DMS114 treated with DMSO at 0.1 percent for 48 hours (cell line): ENCODE data around the gene COA6.
"Not testable (repeated sequence)": the region's sequence is repeated elsewhere in the genome, so short reads cannot be mapped to it uniquely, and the experiment has no call there.

ENCODE experiments used
- DNase-seq: peaks from one replicate; lab custom pipeline; 2025; ENCODE audit not compliant: unreplicated experiment; lab: John Stamatoyannopoulos, UW

The COA6 gene

DNA sequence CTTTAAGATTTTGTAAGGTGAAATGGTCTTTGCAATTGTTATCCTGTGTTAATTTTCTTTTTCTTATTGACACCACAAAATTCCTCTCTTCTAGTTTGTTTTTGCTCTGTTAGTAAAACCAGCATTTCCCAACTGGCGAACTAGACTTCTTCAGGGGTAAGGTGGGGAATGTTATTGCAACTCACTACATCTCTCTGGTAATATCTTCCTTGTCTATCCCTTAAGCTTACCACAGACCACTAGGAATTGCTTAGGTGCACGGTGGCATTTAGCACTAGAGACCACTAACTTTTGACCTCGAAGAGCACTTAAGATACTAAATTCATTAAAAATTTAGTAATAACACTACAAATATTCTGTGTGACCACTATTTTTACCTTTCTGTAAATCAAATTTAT lies 4.2 kb upstream of the COA6 start:
- no peak for DNase-seq

DNA sequence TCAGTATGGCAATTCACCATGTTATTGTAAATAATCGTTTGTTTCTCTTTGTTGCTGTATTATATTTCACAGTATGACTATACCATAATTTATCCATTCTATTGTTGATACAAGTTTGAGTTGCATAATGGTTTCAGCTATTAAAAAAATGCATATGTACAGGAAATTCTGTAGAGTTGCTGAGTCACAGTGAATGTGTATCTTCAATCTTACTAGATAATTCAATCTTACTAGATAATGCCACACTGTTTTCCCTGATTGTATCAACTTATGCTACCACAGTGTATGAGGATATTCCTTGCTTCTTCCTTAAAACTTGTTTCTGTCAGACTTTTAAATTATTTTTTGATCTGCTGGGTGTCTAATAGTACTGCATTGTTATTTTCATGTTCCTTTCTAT lies 3.5 kb upstream of the COA6 start:
- DNase-seq: no peak

DNA sequence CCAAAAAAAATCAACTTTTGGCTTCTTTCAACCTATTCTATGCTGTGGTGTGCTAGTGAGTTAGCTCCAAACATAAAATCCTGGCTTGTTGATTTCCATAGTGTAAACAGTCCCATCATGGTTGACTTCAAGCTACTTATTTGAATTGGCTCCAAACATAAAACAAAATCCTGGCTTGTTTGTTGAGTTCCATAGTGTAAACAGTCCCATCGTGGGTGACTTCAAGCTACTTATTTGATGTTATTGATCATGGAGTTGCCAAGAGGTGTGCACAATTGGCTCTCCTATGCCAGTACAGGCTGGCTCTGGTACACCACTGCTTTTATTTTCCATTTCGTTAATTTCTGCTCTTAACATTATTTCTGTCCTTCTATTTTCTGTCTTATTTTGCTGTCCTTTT lies 1.8 kb upstream of the COA6 start:
- no peak for DNase-seq

DNA sequence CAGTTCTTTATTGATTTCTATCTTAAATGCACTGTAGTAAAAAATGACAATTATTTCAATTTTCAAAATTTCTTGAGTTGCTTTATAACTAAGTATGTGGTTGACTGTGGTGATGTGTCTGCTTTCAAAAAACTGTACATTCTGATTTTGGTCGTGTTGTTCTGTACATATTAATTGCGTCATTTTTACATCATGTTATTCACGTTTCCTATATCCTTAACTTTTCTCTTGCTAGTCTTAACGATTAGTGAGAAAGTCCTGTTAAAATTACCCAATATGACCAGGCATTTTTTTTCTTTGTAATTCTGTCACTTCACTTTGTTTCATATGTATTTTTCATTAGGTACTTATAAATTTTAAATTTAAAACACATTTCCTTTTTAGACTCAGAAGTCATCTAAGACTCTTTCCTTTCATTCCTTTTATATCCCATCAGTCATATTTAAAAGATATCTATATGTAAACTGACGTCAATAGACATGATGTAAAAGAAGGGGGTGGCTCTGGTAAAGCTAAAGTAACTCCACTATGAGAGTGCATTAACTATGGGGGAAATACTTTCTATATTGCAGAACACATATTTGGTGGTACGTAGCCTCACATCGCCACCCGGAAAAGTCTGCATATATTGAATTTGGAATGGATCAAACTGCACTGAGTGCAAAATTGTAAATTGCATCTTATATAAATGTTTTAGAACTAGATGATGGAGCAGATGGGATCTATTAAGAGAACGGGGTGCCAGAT lies 1.1 kb upstream of the COA6 start:
- DNase-seq: no peak

GRCh38 chr1:234373959-234374254 lies 651 bp downstream of the COA6 start:
- DNase-seq: no peak

DNA sequence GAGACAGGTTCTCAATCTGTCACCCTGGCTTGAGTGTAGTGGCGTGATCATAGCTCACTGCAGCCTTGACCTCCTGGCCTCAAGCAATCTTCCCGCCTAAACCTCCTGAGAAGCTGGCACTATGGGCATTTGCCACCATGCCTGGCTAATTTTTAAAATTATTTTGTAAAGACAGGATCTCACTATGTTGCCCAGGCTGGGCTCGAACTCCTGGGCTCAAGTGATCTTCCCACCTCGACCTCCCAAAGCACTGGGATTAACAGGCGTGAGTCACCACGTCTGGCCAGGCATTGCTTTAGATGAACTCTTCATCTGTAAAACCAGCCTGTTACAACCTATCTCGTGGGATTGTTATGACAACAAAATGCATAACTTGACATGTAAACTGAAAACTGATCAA lies 2.4 kb downstream of the COA6 start:
- no peak for DNase-seq

DNA sequence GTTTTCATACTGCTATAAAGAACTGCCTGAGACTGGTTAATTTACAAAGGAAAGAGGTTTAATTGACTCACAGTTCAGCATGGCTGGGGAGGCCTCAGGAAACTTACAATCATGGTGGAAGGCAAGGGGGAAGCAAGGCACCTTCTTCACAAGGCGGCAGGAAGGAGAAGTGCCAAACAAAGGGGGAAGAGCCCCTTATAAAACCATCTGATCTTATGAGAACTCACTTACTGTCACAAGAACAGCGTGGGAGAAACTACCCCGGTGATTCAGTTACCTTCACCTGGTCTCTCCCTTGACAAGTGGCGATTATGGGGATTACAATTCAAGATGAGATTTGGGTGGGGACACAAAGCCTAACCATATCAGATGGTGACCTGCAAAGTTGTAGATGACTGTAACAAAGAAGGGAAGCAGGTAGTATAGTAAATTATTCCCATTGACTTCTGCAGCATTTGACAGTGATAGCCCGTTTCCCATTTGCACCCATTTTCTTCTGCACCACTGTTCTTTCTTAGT lies 6.4 kb downstream of the COA6 start:
- DNase-seq: not testable (repeated sequence)

GRCh38 chr1:234381699-234382555 lies 8.7 kb downstream of the COA6 start:
- no peak for DNase-seq

GRCh38 chr1:234386122-234386521 lies 12.9 kb downstream of the COA6 start:
- DNase-seq: no peak

GRCh38 chr1:234388094-234388493 lies 14.8 kb downstream of the COA6 start:
- no peak for DNase-seq

DNA sequence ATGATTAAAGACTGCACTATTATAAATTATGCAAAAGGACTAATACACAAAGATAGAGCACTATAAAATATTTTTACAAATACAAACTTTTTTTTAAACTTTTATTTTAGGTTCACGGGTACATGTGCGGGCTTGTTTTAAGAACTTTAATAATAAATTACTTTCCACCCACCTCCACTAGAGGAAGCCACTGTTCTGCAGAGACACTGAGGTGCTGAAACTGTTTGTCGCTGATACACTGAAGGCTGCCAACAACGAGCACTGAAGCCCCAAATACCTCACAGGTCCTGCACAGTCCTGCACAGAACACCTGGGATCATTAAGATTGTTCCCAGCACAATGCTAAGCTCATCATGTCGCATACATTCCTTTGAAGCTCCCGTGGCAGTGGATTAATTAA lies 19.9 kb downstream of the COA6 start:
- DNase-seq: no peak

GRCh38 chr1:234395297-234395696 lies 22.0 kb downstream of the COA6 start:
- DNase-seq: no peak

DNA sequence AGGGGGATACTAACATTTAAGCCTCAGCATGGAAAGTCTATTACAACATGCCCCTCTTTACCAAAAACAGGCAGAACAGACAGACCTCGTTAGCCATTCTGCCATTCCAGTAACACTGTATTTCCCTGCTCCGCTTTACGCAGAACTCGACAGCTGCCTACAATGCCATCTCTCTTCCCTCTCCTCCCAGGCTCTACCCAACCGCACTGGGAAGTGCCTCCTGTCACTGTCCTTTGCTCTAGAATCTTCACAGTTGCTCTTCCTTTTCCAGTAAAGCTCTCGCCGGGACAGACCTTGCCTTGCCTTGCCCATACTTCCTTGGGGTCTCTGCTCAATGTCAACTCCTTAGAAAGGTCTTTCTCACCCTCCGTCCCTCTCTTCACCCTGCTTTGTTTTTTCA lies 22.8 kb downstream of the COA6 start:
- DNase-seq: no peak

GRCh38 chr1:234396871-234397270 lies 23.6 kb downstream of the COA6 start:
- no peak for DNase-seq

GRCh38 chr1:234397732-234398131 lies 24.5 kb downstream of the COA6 start:
- no peak for DNase-seq

- no peak for DNase-seq
Observed at GRCh38 chr1:234398849-234399381, 25.7 kb downstream of the COA6 start.

DNA sequence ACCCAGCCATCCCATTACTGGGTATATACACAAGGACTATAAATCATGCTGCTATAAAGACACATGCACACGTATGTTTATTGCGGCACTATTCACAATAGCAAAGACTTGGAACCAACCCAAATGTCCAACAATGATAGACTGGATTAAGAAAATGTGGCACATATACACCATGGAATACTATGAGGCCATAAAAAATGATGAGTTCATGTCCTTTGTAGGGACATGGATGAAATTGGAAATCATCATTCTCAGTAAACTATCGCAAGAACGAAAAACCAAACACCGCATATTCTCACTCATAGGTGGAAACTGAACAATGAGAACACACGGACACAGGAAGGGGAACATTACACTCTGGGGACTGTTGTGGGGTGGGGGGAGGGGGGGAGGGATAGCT lies 26.3 kb downstream of the COA6 start:
- not testable (repeated sequence) for DNase-seq

DNA sequence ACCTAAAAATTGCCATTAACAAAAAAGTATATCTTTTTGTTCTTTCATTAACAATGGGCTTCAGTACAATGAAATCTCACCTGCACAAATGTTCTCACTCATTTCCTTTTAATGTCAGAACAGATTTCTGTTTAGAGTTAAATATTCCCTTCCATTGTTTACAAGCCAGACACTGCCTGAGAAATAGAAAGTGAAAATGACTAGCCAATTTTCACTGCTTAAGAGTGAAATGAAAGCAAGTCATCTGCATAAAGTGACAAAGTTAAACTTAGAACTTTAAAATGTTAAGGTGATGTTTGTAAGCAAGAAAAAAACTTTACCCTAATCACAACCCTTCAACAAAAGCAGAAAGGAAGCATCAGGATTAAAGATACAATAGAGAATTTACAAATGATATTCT lies 27.5 kb downstream of the COA6 start:
- DNase-seq: no peak

GRCh38 chr1:234401658-234402057 lies 28.4 kb downstream of the COA6 start:
- no peak for DNase-seq

GRCh38 chr1:234402939-234403338 lies 29.7 kb downstream of the COA6 start:
- DNase-seq: no peak

DNA sequence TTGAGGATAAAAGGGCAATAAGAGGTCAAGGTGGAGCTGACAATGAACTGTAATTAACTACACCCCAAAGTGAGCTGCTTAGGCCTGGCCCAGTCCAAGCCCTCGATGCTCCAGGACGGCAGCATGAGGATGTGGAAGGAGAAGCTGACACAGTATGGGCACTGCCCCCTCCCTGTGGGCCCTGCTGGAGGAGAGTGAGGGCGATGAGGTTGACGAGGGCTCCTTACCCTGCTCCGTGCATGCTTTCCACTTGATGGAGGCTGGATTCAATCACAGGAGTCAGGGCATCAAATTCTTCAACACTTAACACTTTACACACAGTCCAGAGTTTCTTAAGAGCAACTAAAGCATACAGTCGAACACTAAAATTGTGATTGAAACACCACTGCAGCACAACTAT lies 32.4 kb downstream of the COA6 start:
- DNase-seq: no peak

GRCh38 chr1:234406871-234407270 lies 33.6 kb downstream of the COA6 start:
- DNase-seq: no peak
